ENCODE data around the gene COL5A2.

The COL5A2 gene

GRCh38 chr2:189092936-189093335, 86.6 kb downstream of the COL5A2 start:
- DNase-seq, result no peak

GRCh38 chr2:189091253-189091652, 88.3 kb downstream of the COL5A2 start:
- no peak for DNase-seq

- no peak for DNase-seq
These were observed 90.9 kb downstream of the COL5A2 start for GRCh38 chr2:189088591-189089205.

- DNase-seq, result no peak
These were observed 92.9 kb downstream of the COL5A2 start for GRCh38 chr2:189086710-189087109.

- DNase-seq, result no peak
These were observed 93.3 kb downstream of the COL5A2 start for GRCh38 chr2:189086250-189086649.

- DNase-seq, result no peak
These were observed 96.0 kb downstream of the COL5A2 start for GRCh38 chr2:189083606-189084005.

- no peak for DNase-seq
These were observed 96.5 kb downstream of the COL5A2 start for GRCh38 chr2:189083106-189083505.

GRCh38 chr2:189082376-189082975, 97.1 kb downstream of the COL5A2 start:
- DNase-seq, result no peak

- no peak for DNase-seq
These were observed 103.0 kb downstream of the COL5A2 start for GRCh38 chr2:189076572-189076971.

- DNase-seq, result no peak
These were observed 103.4 kb downstream of the COL5A2 start for GRCh38 chr2:189076120-189076519.

- DNase-seq, result no peak
These were observed 105.1 kb downstream of the COL5A2 start for GRCh38 chr2:189074506-189074905.

GRCh38 chr2:189072036-189072435, 107.5 kb downstream of the COL5A2 start:
- no peak for DNase-seq

GRCh38 chr2:189069855-189070619, 109.5 kb downstream of the COL5A2 start:
- DNase-seq, result no peak

GRCh38 chr2:189066037-189066436, 113.5 kb downstream of the COL5A2 start:
- no peak for DNase-seq

GRCh38 chr2:189060096-189060642, 119.4 kb downstream of the COL5A2 start:
- DNase-seq, result no peak

- DNase-seq, result no peak
These were observed 122.2 kb downstream of the COL5A2 start for GRCh38 chr2:189057316-189057715.

- DNase-seq, result no peak
These were observed 123.1 kb downstream of the COL5A2 start for GRCh38 chr2:189056200-189057106.

GRCh38 chr2:189050165-189050712, 129.3 kb downstream of the COL5A2 start:
- DNase-seq, result no peak

GRCh38 chr2:189049709-189050164, 129.8 kb downstream of the COL5A2 start:
- no peak for DNase-seq

GRCh38 chr2:189048189-189048588, 131.4 kb downstream of the COL5A2 start:
- DNase-seq, result no peak

- no peak for DNase-seq
These were observed 132.2 kb downstream of the COL5A2 start for GRCh38 chr2:189047171-189047888.

- DNase-seq, result no peak
These were observed 133.2 kb downstream of the COL5A2 start for GRCh38 chr2:189046320-189046719.

All from NCI-H1417 treated with DMSO at 0.1 percent for 48 hours (cell line).